SK-N-MC (cell line): Measurements from ENCODE around the gene ADAM10.

Source experiments
- DNase-seq: peaks from one replicate; pipeline ENCODE4 v3.0.0-alpha.2; 2011; ENCODE audit warnings: low read depth, low spot score
- H3K27ac ChIP-seq: fragments of 200-600 bp; sonication (generic); 2 replicates; pipeline ENCODE4 v1.5.1; 2016; ENCODE audit warnings: mixed run types
- H3K36me3 ChIP-seq: fragments of 200-600 bp; sonication (generic); 2 replicates; pipeline ENCODE4 v1.6.1; 2017; ENCODE audit warnings: antibody characterized with exemption, low read length, mixed read lengths; ENCODE audit not compliant: insufficient read depth
- H3K4me3 ChIP-seq: fragments of 200-600 bp; sonication (generic); 2 replicates; pipeline ENCODE4 v1.5.1; 2016
- H3K9ac ChIP-seq: fragments of 200-600 bp; sonication (generic); 2 replicates; pipeline ENCODE4 v1.8.0; 2017; ENCODE audit warnings: mixed run types, mixed read lengths; ENCODE audit not compliant: insufficient read length
- H3K9me3 ChIP-seq: fragments of 200-600 bp; sonication (generic); 2 replicates; pipeline ENCODE4 v1.6.1; 2017; ENCODE audit warnings: low read depth, mild to moderate bottlenecking, antibody characterized with exemption, low read length, moderate library complexity, mixed read lengths
- EZH2 ChIP-seq: fragments of 200-600 bp; sonication (generic); IDR thresholded peaks from one replicate; pipeline ENCODE4 v1.6.1; 2017; ENCODE audit warnings: antibody characterized with exemption
- FOXP2 ChIP-seq: optimal IDR thresholded peaks from 2 replicates; pipeline ENCODE3; 2011; ENCODE audit warnings: mild to moderate bottlenecking, moderate library complexity; ENCODE audit not compliant: insufficient read depth; ENCODE audit errors: extremely low read length, control extremely low read depth
- POLR2AphosphoS5 ChIP-seq: IDR thresholded peaks from 2 replicates; pipeline ENCODE4 v1.6.1; 2012; ENCODE audit warnings: mild to moderate bottlenecking, low read depth, low read length, borderline replicate concordance

ADAM10 gene

GRCh38 chr15:58551084-58551763, 198.3 kb downstream of the ADAM10 start:
- Histone ChIP-seq H3K36me3 (no peaks in the 10 kb centered on the region), H3K27ac (no peak overlapping the region), H3K4me3 (no peak overlapping the region), H3K9ac (no peak overlapping the region), H3K9me3 (no peaks in the 10 kb centered on the region)
- TF ChIP-seq EZH2 (no peak), FOXP2 (no peak), POLR2AphosphoS5 (no peak)
- DNase-seq = no peak

GRCh38 chr15:58549785-58550074, 199.8 kb downstream of the ADAM10 start:
- H3K4me3 ChIP-seq = no peak overlapping the region
- no peaks in the 10 kb centered on the region for H3K9me3 ChIP-seq
- H3K36me3 ChIP-seq = no peaks in the 10 kb centered on the region
- no peak overlapping the region for H3K9ac ChIP-seq
- TF ChIP-seq POLR2AphosphoS5 = no peak
- no peak for TF ChIP-seq EZH2
- no peak for TF ChIP-seq FOXP2
- no peak overlapping the region for H3K27ac ChIP-seq
- DNase-seq = no peak

- DNase-seq = no peak
- Histone ChIP-seq H3K9me3 (no peaks in the 10 kb centered on the region), H3K4me3 (no peak overlapping the region), H3K9ac (no peak overlapping the region), H3K27ac (no peak overlapping the region), H3K36me3 (no peaks in the 10 kb centered on the region)
- no peak for TF ChIP-seq FOXP2
- no peak for TF ChIP-seq POLR2AphosphoS5
- no peak for TF ChIP-seq EZH2
Observed at GRCh38 chr15:58549013-58549784, 200.3 kb downstream of the ADAM10 start.

GRCh38 chr15:58548308-58549012, 201.0 kb downstream of the ADAM10 start:
- Histone ChIP-seq H3K36me3 (no peaks in the 10 kb centered on the region), H3K4me3 (no peak overlapping the region), H3K9me3 (no peaks in the 10 kb centered on the region), H3K27ac (no peak overlapping the region), H3K9ac (no peak overlapping the region)
- DNase-seq = no peak
- TF ChIP-seq EZH2 = no peak
- no peak for TF ChIP-seq POLR2AphosphoS5
- no peak for TF ChIP-seq FOXP2

GRCh38 chr15:58547628-58548307, 201.7 kb downstream of the ADAM10 start:
- Histone ChIP-seq H3K36me3 (no peaks in the 10 kb centered on the region), H3K9ac (no peak overlapping the region), H3K27ac (no peak overlapping the region), H3K9me3 (no peaks in the 10 kb centered on the region), H3K4me3 (no peak overlapping the region)
- TF ChIP-seq POLR2AphosphoS5 (no peak), EZH2 (no peak), FOXP2 (no peak)
- DNase-seq = no peak

- Histone ChIP-seq H3K36me3 (no peaks in the 10 kb centered on the region), H3K27ac (no peak overlapping the region), H3K9me3 (no peaks in the 10 kb centered on the region), H3K4me3 (no peak overlapping the region), H3K9ac (no peak overlapping the region)
- no peak for DNase-seq
- TF ChIP-seq EZH2 (no peak), FOXP2 (no peak), POLR2AphosphoS5 (no peak)
Observed at GRCh38 chr15:58546635-58547627, 202.6 kb downstream of the ADAM10 start.

- Histone ChIP-seq H3K27ac (no peak overlapping the region), H3K9ac (no peak overlapping the region), H3K36me3 (no peaks in the 10 kb centered on the region), H3K4me3 (no peak overlapping the region), H3K9me3 (no peaks in the 10 kb centered on the region)
- no peak for TF ChIP-seq FOXP2
- DNase-seq = no peak
Observed at GRCh38 chr15:58546066-58546591, 203.4 kb downstream of the ADAM10 start.
